HG02852 (cell line): ENCODE data around the gene SLC20A1.
"Not testable (repeated sequence)": the region's sequence is repeated elsewhere in the genome, so short reads cannot be mapped to it uniquely, and the experiment has no call there.

Experiments used
- ATAC-seq: cut with Tn5 transposase; IDR thresholded peaks from one replicate; pipeline ENCODE4 v1.9.1; 2021; ENCODE audit warnings: mild to moderate bottlenecking, moderate library complexity; ENCODE audit not compliant: unreplicated experiment

Gene SLC20A1

DNA sequence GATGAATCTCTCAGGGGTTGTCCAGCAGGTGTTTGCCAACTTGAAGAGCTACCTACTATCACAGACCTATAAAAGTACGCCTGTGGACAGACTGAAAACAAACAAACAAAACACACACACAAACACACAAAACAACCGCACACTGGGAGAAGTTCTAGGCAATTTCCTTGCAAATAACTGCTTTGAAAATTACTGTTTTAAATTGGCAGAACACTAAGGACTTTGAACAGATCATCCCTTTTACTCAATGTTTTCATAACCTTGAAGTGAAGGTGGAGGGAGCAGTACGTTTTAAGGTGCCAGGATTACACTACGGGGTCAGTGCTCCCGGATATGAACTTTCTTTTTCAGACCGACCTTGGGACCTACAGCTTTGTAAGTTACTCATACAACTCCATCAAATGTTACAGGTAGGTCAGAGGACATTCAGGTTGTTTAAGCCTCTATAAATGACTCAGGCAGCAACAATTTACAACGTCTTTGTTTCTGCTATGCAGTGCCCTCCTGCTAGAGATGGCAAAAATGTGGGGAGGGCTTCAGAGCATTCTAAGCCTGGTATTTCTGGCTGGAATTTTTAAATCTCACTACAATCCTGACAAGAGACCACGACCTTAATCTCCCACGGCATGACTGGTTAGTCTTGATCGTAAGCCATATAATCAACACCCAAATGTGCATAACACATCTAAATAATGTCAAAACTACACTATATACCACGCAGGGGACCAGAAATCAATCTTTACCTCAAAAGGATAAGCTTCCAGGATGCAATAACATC, 1.4 kb upstream of the SLC20A1 start:
- ATAC-seq: no peak

DNA sequence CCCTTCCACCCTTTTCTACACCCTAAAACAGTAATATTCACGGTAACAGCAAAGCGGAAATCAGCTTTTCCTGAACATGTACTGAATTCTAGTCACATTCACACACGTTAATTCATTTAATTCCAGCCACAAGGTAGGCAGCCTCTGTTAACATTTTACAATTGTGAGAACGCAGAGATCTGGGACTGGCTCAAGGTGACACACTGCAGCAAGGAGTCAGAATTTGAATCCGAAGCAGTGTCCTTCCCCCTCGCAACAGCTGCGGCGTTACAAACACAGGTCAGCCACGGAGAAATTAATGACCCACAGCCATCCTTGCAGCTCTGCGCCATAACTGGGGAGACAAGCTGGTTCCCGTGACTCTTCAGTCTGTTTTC, 818 bp upstream of the SLC20A1 start:
- ATAC-seq: no peak

DNA sequence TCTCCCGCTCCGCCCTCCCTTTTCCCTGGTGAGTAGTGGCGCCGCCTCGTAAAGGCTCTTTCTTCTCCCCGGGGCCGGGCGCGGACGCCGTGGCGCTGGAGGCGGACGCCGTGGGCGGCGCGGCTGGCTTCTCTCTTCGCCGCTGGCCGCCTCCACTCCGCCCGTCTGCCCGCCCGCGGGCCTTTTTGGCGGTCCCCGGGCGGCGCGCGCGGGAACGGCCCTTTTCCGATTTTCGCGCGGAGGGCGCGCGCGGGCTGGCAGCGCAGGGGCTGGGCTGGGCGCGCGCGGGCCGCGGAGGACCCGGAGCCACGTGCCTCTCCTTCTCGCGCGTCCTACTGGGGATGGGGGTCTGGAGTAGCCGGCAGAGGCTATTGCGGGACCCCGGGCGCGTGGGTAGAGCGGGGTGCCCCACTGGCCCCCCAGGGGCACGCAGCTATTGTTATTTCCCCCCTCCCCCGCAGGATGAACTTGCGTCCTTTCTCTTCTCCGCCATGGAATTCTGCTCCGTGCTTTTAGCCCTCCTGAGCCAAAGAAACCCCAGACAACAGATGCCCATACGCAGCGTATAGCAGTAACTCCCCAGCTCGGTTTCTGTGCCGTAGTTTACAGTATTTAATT, 472 bp downstream of the SLC20A1 start:
- ATAC-seq: peak; percentile 27

DNA sequence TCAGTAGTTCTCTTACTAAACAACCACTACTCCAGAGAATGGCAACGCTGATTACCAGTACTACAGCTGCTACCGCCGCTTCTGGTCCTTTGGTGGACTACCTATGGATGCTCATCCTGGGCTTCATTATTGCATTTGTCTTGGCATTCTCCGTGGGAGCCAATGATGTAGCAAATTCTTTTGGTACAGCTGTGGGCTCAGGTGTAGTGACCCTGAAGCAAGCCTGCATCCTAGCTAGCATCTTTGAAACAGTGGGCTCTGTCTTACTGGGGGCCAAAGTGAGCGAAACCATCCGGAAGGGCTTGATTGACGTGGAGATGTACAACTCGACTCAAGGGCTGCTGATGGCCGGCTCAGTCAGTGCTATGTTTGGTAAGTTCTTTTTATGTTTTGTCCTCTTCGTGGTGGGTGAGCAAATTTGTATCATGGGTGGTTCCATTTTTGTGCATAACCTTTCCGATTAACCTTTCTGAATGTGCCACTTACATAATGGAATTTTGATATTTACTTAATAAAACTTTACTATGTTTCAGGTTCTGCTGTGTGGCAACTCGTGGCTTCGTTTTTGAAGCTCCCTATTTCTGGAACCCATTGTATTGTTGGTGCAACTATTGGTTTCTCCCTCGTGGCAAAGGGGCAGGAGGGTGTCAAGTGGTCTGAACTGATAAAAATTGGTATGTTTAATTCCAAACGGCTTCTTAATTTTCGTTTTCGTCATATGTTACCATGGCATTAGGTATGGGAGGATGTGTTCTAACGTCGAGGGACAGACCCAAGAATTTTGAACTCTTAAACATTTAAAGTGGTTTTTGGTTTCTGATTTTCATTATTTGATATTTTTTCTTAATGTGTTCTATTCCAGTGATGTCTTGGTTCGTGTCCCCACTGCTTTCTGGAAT, 1.3 kb downstream of the SLC20A1 start:
- ATAC-seq: no peak

DNA sequence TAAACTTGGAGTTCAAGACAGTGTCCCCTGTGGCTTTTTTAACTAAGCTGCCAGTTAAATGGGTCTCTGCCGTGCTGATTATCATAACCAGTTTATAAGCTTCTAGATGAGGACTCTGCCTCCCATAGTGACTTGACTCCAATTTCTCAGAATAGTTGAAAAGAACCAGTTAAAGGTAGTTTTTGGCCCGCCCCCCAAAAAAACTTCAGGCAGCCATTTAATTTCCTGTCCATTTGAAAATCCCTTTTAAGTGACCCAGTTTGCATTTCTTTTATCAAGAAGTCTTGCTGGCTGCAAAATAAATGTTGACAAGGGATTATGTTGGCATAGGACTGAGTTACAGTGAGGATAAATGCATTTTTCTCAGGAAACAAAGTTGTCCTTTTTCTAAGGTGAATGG, 2.3 kb downstream of the SLC20A1 start:
- ATAC-seq: no peak

DNA sequence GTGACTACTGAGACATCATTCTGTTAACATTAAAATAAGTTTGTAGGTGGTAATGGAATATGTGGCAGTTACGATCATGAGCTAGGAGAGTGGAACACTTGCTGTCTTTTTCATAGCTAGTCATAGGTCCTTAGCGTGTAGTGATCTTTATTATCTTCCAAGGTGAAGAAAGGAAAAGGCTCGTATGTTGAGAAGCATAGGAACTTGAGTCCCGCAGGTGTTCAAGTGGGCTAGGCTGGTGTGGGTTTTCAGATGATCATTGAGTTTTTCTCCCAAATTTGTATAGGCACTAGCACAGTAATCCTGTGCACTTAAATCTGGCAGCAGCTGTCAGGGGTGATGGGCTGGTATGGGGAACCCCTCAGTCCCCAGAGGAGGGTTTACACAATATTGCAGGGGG, 10.9 kb downstream of the SLC20A1 start:
- ATAC-seq: no peak

DNA sequence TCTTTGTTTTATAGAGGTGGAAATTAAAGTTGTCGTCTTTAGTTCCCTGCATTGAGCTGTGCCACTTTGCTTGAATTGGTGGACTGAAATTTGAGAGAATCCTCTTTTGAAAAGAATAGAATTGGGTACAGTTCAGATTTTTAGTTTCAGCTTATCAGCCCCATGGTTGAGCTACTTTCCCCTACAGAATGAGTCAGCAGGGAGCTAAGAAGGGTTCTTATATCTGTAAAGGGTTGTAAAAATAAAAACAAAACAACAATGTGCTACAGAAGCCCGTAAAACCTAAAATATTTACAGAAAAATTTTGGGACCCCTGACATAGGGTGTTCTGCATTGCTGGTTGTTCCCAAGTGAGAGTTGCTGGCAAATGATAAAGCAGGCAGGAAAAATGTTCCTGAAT, 12.6 kb downstream of the SLC20A1 start:
- ATAC-seq: no peak

DNA sequence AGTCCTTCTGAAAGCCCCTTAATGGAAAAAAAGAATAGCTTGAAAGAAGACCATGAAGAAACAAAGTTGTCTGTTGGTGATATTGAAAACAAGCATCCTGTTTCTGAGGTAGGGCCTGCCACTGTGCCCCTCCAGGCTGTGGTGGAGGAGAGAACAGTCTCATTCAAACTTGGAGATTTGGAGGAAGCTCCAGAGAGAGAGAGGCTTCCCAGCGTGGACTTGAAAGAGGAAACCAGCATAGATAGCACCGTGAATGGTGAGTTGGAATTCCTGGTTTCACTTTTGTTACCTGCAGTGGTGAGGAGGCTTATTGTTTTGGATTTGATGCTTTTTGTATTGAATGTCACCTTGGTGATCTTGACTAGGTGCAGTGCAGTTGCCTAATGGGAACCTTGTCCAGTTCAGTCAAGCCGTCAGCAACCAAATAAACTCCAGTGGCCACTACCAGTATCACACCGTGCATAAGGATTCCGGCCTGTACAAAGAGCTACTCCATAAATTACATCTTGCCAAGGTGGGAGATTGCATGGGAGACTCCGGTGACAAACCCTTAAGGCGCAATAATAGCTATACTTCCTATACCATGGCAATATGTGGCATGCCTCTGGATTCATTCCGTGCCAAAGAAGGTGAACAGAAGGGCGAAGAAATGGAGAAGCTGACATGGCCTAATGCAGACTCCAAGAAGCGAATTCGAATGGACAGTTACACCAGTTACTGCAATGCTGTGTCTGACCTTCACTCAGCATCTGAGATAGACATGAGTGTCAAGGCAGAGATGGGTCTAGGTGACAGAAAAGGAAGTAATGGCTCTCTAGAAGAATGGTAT, 13.3 kb downstream of the SLC20A1 start:
- no peak for ATAC-seq

DNA sequence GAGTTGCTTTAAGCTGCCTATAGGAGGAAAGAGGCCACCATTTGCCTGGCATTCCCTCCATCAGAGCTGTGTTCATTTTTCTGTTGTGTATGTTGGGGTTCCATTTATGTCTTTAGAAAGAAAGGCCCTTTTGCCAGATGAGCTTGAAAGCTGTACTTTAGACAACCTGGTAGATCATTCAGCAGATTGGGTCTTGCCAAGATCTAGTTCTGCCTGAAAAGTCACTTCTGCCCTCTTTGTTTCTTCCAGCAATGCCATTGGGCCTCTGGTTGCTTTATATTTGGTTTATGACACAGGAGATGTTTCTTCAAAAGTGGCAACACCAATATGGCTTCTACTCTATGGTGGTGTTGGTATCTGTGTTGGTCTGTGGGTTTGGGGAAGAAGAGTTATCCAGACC, 14.4 kb downstream of the SLC20A1 start:
- no peak for ATAC-seq

DNA sequence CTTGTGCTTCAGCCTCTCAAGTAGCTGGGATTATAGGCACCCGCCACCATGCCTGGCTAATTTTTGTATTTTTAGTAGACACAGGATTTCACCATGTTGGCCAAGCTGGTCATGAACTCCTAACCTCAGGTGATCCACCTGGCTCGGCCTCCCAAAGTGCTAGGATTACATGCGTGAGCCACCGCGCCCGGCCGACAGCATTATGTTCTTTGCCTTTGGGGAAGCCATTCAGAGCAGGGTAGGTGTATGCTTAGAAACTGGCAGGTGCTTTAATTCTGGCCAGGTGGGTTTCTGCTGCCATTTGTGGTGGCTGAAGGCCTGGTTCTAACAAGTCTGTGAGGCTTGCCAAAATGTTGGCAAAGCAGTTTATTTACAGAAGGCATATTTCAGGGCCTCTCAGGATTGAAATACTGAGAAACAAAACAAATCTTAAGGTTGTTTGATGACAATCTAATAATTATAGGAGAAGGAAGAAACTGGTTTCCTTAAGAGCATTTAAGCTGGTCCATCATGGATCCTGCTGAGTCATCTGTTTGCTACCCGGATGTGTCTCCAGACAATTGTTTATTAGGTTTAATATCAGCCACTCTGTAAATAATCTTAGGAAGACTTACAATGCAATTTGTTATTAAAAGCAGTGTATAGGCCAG, 16.0 kb downstream of the SLC20A1 start:
- ATAC-seq: no peak

DNA sequence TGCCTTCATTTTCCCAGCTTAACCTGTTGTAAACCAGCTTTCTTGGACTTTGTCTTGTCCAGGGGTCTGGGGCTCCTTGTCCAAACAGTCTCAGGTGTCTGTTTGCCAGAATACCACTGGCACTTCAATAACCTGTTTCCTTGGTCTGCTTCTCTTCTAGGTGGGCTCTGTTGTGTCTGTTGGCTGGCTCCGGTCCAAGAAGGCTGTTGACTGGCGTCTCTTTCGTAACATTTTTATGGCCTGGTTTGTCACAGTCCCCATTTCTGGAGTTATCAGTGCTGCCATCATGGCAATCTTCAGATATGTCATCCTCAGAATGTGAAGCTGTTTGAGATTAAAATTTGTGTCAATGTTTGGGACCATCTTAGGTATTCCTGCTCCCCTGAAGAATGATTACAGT, 17.0 kb downstream of the SLC20A1 start:
- ATAC-seq: no peak

DNA sequence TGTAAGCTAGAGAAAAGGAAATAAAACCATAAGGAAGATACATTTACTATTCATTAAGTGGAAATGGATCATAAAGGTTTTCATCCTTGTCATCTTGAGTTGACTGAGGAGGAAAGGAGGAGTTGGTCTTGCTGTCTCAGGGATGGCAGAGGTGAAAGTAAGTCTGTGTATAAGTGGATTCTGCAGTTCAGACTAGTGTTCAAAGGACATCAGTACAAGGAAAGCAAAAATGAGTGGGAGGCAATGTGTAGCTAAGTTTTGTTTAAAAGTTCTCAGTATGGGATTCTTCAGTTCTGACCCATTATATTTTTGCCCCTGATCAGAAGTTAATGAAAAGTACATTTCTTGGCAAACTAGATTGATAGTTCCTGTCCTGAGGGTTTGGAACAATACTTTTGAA, 18.9 kb downstream of the SLC20A1 start:
- no peak for ATAC-seq

DNA sequence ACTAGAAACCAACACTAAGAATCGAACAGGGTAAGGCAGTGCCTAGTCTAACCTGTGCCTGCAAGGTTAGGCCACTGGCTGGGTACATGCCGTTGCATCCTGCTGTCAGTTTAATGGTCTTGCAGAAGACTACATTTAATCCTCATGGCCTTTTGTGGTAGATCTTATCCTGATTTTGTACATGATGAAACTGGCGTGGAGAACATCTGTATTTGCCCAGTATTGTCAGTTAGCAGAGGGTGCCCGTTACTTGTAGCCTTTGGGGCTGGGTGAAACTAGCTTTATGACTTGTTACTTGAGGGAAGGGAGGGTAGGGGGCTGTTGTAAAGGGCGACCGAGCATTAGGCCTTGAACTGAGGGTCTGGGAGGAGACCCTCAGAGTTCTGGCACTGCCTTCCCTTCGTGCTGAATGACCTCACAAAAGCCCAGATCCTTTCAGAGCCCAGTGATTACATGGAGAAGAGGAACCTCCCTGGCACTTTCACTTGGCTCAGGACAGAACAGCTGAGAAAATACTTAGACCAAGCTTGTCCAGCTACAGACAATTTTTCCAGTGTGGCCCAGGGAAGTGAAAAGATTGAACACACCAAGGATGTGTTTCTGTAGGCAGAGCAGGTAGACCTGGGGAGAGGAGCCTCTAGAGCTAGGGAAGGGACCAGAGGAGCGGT, 19.5 kb downstream of the SLC20A1 start:
- no peak for ATAC-seq

DNA sequence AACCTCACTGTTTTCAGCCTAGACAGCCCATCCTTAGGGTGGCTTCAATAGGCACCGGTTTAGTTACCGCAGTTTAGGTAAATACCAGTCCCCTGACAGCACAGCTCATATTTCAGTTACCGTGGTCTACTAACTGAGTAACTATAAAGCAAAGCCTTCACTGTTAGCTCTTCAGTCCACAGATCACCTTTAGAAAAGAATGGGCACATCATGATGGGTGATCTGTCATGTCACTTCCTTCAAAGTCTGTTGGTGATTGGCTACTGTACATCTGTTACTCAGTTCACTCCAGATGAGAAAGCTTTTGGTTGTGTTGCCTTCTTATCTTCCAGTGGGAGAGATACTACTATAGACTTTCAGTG, 21.0 kb downstream of the SLC20A1 start:
- no peak for ATAC-seq

DNA sequence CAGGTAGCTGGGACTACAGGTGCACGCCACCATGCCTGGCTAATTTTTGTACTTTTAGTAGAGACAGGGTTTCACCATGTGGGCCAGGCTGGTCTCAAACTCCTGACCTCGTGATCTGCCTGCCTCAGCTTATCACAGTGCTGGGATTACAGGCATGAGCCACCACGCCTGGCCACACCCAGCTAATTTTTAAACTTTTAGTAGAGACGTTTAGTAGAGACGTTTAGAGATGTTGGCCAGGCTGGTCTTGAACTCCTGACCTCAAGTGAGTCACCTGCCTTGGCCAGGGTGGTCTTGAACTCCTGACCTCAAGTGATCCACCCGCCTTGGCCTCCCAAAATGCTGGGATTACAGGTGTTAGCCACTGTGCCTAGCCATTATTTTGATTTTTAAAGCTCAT, 21.8 kb downstream of the SLC20A1 start:
- not testable (repeated sequence) for ATAC-seq

DNA sequence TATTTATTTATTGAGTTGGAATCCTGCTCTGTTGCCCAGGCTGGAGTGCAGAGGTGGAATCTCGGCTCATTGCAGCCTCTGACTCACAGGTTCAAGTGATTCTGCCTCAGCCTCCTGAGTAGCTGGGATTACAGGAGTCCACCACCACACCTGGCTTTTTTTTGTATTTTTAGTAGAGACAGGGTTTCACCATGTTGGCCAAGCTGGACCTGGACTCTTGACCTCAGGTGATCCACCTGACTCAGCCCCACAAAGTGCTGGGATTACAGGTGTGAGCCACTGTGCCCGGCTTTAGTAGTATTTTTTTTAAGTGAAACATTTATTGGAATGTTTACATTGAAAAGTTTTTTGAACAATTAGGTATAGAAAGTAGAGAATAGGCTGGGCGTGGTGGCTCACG, 23.9 kb downstream of the SLC20A1 start:
- no peak for ATAC-seq

DNA sequence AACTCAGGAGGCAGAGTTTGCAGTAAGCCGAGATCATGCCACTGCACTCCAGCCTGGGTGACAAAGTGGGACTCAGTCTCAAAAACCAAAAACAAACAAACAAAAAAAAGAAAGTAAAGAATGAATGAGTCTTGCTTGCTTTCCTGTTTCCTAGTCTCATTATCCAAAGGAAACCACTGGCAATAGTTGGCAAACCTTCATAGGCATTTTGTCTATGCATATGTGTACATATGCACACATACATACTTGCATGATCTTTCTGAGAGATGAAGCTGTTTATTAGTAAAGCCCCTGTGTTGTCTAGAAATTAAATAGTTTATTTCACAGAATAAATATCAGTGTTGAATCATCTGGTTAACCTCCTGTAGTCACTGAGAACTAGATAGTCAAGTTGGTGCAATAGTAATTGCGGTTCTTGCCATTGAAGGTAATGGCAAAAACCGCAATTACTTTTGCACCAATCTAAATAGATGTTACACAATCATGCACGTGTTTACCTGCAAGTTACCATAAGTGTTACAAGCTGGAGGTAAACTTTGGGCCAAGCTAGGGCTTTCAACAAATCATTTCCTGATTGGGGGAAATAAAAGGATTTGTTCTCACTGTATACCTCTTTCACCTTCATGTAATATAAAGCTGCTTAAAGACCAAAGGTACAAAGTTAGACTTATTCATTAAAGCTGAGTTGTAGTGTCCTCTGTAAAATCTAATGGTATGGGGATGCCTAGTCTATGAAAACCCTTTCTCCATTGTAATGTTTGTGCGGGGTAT, 24.7 kb downstream of the SLC20A1 start:
- no peak for ATAC-seq

DNA sequence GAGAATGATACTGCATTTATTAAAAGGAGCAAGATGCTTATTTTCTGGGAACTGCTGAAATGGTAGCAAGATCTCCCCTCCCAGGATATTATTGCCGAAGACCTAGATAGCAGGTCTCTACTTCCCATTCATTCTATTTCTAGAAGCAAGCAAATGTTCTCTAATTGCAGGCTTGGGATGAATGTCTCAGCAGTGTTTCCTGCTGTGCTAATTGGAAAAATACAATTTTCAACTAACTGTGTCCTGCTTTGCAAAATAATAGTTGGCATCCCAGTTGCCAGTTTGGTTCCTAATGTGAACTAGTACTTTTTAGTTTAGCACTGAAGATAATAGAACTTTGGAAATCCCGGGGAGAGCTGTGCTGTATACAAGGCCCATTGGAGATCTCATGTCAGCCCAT, 26.1 kb downstream of the SLC20A1 start:
- no peak for ATAC-seq

DNA sequence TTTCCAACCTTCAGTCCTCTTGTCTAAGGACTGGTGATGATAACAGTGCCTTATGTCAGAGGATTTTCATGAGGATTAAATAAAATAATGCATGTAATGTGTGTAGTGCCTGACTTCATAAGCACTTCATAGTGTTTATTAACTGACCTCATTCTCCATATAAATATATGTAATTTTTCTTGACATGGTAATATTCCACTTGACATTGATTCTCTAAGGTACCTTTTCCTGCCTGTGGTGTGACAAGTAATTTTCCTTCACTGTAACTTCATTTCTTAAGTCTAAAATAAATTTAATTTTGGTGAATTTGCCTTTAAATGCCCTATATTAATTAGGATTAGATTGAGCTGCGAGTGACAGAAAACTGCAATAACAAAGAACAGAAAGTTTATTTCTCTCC, 27.3 kb downstream of the SLC20A1 start:
- ATAC-seq: no peak
